EH (cell line): ENCODE results near the gene TCP11L2.
A peak's percentile ranks its signal among the peaks of the same experiment; 100 is the strongest.
"Not testable (repeated sequence)": the region's sequence is repeated elsewhere in the genome, so short reads cannot be mapped to it uniquely, and the experiment has no call there.

ENCODE experiments used
- DNase-seq: peaks from one replicate; pipeline ENCODE4 v3.0.0-alpha.2; 2015; ENCODE audit warnings: low read depth

The TCP11L2 gene

DNA sequence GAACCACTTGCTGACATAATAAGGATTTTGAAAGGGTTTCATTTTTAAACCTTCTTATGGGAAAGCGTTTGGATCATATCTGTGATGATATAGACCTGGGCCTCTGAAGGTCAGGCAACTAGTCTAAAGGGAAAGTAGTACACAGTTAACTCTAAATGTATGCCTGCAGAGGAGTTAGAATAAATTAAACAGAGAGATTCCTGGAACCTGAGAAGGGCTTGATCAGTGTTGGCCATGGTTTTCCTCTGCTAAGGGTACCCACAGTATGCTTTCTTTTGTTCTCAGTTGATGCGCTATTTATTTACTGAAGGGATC is 40.6 kb downstream of the TCP11L2 start:
- no peak for DNase-seq

GRCh38 chr12:106344131-106344530 is 41.6 kb downstream of the TCP11L2 start:
- no peak for DNase-seq

DNA sequence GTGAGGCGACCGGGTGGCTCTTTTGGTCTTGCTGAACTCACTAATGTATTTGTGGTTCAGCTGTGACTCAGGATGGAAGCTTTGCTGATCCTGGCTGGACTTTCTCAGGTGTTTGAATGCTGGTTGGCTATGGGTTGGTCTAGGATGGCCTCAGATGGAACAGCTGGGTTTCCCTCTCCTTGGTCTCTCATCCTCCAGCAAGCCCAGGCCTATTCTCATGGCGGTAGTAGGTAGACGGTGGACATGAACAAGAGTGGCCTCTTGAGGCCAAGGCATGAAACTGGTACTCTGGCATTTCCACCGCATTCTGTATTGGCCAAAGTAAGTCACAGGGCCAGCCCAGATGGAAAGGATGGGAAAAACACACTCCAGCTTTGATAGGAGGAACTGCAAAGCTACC is 43.2 kb downstream of the TCP11L2 start:
- DNase-seq, result peak; percentile 65

DNA sequence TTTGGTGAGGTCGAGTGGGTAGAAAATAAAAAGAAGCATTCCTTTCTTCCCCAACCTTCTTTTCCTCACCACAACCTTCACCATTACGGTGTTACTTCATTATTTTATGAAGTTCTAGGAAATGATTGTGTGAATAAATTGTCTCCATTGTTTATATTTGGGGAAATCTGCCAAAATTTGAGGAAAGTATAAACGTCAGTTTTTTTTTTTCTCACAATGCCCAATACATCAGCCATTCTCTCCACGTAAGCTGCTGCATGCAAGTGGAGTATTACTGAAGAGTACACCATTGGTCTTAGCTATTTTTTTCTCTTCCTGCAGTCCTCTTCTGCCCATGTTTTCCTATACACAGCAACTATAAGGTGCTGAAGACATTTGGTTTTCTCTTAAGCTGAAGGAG is 45.9 kb downstream of the TCP11L2 start:
- no peak for DNase-seq

DNA sequence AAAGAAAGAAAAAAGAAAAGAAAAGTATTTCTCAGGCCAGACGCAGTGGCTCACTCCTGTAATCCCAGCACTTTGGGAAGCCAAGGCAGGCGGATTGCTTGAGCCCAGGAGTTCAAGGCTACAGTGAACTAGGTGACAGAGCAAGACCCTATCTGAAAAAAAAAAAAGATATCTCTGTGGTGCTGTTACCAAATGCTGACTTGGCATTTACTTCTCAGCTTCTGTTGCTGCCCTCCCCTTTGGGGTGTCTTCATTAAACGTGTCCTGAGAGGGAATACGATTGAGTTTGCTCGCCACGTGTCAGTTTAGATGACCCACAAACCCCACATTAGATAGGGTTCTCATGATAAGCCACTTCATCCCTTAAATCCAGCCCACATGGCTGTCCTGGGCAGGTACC is 50.6 kb downstream of the TCP11L2 start:
- DNase-seq, result no peak

DNA sequence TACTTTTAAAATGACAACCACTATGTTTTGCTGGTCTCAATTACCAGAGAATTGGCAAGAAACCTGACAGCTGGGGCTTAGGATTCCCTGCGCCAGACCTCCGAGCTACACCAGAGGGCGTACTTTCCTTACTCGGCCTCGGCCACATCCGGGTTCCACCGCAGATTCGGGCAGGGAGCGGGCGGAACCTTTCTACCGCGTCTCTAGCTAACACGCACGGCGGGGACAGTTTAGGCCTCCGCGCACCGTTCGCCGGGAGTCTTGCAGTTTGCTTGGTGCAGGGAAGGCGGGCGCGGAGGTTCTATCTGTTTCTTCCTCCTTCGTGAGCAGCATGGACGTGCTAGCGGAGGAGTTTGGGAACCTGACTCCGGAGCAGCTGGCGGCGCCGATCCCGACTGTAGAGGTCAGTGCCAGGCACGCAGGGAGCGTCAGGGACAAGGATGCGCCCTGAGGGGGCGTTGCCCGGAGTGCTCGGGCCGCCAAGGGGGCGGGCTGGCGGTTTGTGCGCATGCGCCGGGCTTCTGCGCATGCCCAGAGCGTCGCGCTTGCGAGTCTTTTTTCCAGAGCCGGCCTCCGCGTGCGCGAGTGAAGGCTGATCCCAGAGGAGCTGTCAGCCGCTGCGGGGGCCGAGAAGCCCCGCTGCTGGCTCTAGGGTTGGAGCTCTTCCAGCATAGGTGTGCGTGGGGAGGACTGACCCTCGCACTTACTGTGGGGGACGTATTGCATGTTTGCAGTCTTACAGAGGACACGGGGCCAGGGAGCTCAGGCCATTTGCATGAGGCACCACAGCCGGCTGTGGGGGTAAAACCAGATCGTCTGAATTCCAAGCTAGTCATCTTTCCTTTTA is 55.2 kb downstream of the TCP11L2 start, which contains the start of gene POLR3B:
TSS of gene POLR3B (plus strand) at position 200 of the 847 bp plus-strand sequence. CDS start at position 332, 132 bp downstream.
- DNase-seq, result peak; percentile 95

GRCh38 chr12:106358396-106359241 is 56.1 kb downstream of the TCP11L2 start:
- DNase-seq, result peak; percentile 85

DNA sequence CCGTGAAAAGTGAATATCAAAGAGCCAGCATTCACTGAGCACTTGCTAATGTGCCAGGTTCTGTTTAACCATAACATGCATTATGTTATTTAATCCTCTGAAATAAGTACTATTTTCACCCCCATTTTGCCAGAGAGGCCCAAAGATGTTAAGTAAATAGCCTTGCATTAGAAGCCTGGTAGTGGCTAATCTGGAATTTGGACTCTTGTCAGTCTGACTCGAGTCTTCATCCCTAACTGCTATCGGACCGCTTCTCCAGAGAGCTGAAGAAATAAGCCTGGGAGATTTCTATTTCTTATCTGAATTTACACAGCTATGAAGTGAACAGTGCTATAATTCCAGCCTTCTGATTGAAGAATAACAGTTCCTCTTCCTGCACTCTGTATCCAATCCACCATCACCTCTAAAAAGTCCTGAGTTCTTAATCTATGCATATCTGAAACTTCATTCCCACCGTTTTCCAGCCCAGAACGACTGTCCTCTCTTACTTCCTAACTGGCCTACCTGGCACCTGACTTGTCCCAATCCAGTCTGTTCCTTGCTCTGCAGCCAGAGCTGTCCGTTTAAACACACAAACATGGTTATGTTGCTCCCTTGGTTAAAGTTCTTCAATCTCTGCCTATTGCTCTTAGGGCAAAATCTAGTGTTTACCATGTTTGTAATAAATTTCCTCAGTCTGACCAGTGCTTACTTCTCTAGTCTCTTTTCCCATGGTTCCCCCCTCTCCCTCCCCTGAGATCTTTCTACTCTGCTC is 57.3 kb downstream of the TCP11L2 start:
- DNase-seq, result no peak

GRCh38 chr12:106360400-106360994 is 58.0 kb downstream of the TCP11L2 start:
- DNase-seq, result no peak

DNA sequence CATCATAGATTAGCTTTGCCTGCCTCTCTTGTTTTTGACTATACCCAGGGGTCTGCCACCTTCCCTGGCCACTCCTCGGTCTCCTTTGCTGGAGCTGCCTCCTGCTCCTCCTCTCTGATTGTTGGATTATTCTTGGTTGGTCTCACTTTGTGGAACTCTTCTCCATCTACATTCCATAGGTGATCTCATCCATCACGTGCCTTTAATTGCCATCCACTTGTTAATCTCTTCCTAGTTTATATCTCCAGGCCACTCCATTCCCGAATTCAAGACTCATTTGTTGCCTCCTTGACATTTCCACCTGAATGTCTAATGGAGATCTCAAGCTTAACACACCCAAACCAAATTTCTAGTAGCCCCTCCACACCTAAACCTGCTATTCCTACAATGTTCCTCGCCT is 60.4 kb downstream of the TCP11L2 start:
- DNase-seq, result no peak

GRCh38 chr12:106364261-106364660 is 61.7 kb downstream of the TCP11L2 start:
- no peak for DNase-seq

- peak; percentile 88 for DNase-seq
Observed at GRCh38 chr12:106369624-106370346, 67.3 kb downstream of the TCP11L2 start.

- no peak for DNase-seq
Observed at GRCh38 chr12:106378788-106379187, 76.3 kb downstream of the TCP11L2 start.

DNA sequence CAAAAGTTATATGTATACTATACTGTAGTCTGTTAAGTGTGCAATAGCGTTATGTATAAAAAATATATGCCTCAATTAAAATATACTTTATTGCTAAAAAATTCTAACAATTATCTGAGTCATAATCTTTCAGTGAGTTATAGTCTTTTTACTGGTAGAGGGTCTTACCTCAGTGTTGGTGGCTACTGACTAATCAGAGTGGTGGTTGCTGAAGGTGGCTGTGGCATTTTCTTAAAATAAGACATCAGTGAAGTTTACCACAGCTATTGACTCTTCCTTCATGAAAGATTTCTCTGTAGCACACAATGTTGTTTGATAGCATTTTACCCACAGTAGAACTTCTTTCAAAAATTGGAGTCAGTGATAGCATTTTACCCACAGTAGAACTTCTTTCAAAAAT is 78.4 kb downstream of the TCP11L2 start:
- DNase-seq, result no peak

DNA sequence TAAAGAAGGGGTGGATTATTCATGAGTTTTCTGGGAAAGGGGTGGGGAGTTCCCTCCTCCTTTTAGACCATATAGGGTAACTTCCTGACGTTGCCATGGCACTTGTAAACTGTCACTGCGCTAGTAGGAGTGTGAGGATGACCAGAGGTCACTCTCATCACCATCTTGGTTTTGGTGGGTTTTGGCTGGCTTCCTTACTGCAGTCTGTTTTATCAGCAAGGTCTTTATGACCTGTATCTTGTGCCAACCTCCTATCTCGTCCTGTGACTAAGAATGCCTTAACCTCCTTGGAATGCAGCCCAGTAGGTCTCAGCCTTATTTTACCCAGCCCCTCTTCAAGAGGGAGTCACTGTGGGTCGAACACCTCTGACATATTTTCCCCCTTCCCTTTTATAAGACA is 79.3 kb downstream of the TCP11L2 start:
- DNase-seq, result not testable (repeated sequence)

- DNase-seq, result peak; percentile 66
Observed at GRCh38 chr12:106386813-106387535, 84.4 kb downstream of the TCP11L2 start.

- no peak for DNase-seq
Observed at GRCh38 chr12:106387848-106388377, 85.4 kb downstream of the TCP11L2 start.

GRCh38 chr12:106389151-106389550 is 86.6 kb downstream of the TCP11L2 start:
- DNase-seq, result no peak

DNA sequence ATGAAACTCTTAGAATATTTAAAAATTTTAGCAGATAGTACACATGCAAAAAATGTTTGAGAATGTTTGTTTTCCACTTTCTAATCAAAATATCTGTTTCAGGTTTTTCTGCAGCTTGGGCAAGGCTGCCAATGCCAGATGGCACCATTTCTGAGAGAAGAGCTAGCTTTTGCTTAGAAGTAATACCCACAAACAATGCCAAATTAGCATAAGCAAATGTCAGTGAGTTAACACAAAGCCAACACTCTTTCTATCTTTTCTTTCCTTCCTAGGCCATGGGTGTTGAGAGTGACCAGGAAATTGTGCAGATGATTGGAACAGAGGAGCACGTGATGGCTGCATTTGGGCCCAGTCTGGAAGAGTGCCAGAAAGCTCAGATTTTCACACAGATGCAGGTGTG is 90.2 kb downstream of the TCP11L2 start:
- DNase-seq, result no peak
